AG08395 (cell line): ENCODE results near the gene VSX1.

Experiments
- DNase-seq: peaks from one replicate; pipeline ENCODE4 v3.0.0; 2012; ENCODE audit warnings: mixed read lengths, low spot score

VSX1 gene

GRCh38 chr20:25040438-25040831 lies 41.5 kb downstream of the VSX1 start:
- peak; percentile 68 for DNase-seq

- DNase-seq: peak; percentile 75
Observed at GRCh38 chr20:25039697-25040437, 42.1 kb downstream of the VSX1 start.

GRCh38 chr20:25038591-25039015 lies 43.3 kb downstream of the VSX1 start:
- no peak for DNase-seq

- DNase-seq: no peak
Observed at GRCh38 chr20:25038103-25038410, 43.9 kb downstream of the VSX1 start.

GRCh38 chr20:25037288-25038102 lies 44.4 kb downstream of the VSX1 start:
- no peak for DNase-seq

GRCh38 chr20:25036331-25036936 lies 45.5 kb downstream of the VSX1 start:
- no peak for DNase-seq

GRCh38 chr20:25035921-25036320 lies 46.0 kb downstream of the VSX1 start:
- no peak for DNase-seq

GRCh38 chr20:25033924-25034300 lies 48.0 kb downstream of the VSX1 start:
- DNase-seq: no peak

GRCh38 chr20:25033265-25033923 lies 48.5 kb downstream of the VSX1 start:
- DNase-seq: no peak

GRCh38 chr20:25032478-25033264 lies 49.3 kb downstream of the VSX1 start:
- DNase-seq: no peak

- no peak for DNase-seq
Observed at GRCh38 chr20:25032065-25032477, 49.9 kb downstream of the VSX1 start.

GRCh38 chr20:25031241-25031640 lies 50.7 kb downstream of the VSX1 start:
- no peak for DNase-seq

GRCh38 chr20:25030649-25031207 lies 51.2 kb downstream of the VSX1 start:
- no peak for DNase-seq

- DNase-seq: no peak
Observed at GRCh38 chr20:25030007-25030648, 51.8 kb downstream of the VSX1 start.

- DNase-seq: no peak
Observed at GRCh38 chr20:25025986-25026605, 55.8 kb downstream of the VSX1 start.
